NCI-H2196 treated with DMSO at 0.1 percent for 48 hours (cell line): Measurements from ENCODE around the gene FCER2.
A peak's percentile ranks its signal among the peaks of the same experiment; 100 is the strongest.

Experiments
- DNase-seq: peaks from one replicate; lab custom pipeline; 2025; ENCODE audit not compliant: unreplicated experiment; lab: John Stamatoyannopoulos, UW

The FCER2 gene

DNA sequence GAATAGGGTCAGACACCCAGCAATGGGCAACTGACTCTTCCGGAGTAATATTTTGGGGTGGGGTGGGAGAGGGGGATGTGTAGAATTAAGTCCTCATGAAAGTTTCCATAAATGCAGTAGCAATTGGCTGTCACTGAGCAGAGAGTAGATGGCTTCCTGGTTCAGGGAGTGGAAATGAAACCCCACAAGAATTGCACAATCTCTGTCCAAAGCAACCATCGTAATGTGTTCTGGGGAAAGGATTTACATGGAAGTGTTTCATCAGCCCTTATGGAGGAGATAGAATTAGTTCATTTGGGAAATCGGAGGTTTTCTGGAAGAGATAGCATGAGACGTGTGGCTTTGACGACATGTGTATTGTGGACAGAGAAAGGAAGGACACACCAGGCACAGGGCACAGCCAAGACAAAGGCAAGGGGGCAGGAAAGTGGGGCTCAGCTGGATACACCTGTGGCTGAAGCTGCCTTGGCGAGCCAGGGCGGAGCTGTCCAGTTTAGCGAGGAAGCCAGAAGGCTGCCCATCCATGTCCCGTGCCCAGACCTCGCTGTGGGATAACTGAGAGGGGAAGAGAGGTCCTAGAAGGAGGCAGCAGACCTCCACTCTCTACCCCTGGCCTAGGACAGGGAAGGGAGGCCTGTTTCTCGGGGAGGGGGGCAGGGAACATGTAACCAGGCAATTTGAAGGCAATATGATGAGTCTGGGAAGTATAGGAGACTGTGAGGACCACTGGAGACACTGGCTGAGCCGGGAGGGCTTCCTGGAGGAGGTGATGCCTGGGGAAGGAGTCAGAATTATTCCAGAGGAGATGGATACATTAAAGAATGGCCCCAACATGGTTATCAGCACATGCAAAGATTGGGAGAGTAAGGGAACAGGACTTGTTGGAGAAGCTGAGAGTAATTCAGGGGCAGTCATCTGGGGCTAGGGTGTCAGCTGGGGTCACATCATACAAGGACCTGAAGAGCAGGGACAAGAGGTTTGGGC is 32.6 kb upstream of the FCER2 start:
- no peak for DNase-seq

DNA sequence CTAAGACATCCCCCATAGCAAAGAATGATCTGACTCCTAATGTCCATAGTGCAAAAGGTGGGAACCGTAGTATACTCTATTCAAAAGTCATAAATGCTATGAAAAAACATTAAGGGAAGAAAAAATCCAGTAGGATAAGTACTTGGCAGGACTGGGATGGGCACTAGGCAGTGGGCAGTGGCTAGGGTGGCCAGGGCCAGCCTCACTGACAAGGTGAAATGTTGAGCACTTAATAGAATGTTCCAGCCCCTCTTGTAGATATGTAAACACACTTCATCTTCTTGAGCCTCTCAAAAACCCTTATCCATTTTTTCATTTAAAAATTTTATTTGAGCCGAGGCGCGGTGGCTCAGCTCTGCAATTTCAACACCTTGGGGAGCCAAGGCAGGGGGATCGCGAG is 31.4 kb upstream of the FCER2 start:
- DNase-seq, result no peak

DNA sequence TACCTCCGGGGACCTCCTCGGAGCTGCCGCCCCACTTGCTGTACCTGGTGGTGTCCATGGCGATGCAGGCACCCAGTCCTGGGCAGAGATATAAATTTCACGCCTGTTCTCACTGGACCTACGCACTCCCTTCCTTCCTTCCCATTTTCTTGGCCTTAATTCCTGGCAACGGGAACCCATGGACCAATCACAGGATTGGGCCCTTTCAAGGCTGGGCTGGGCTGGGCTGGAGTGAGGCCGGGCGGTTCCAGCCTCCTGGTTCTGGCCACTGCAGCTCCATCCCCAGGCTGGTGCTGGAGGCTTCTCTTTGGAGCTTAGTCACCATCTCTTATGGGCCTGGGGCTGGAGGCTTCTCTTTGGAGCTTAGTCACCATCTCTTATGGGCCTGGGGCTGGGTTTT is 30.1 kb upstream of the FCER2 start, which contains the start of gene CLEC4G:
Gene CLEC4G (minus strand): TSS at position 66 of the 400 bp plus-strand sequence. CDS start 8 bp downstream, at position 58.
- DNase-seq, result no peak

DNA sequence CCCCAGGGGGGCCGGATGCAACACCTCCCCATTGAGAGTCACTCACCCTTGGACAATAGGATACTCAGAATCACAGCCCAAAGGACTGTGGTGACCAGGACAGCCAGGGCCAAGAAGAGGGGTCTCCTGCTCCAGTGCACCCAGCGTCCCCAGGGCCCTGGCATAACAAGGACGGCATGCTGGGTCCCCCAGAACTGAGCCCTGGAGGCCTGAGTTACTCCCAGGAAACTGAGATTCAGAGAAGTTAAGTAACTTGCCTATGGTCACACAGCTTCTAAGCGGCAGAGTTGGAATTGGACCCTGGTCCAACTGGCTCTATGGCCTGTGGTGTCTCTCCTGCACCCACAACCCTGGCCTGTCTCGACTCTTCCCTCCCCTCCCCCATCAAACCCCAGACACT is 29.7 kb upstream of the FCER2 start:
- DNase-seq, result no peak

DNA sequence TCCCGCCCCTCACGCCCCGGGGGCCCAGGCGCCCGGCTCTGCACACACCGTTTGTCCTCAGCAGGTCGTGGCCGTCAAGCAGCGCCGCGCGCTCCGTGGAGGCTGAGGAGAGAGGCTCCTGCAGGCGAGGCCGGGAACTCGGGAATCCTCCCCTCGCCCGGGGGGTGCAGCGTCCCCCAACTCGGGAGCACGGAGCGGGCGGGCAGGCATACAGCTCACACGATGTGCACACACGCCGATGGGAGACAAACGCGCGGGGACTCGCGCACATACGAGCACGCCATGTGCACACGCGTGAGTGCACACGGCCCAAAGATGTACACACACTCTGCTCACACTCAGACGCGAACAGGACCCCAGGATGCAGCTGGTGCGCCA is 29.3 kb upstream of the FCER2 start:
- DNase-seq, result no peak

DNA sequence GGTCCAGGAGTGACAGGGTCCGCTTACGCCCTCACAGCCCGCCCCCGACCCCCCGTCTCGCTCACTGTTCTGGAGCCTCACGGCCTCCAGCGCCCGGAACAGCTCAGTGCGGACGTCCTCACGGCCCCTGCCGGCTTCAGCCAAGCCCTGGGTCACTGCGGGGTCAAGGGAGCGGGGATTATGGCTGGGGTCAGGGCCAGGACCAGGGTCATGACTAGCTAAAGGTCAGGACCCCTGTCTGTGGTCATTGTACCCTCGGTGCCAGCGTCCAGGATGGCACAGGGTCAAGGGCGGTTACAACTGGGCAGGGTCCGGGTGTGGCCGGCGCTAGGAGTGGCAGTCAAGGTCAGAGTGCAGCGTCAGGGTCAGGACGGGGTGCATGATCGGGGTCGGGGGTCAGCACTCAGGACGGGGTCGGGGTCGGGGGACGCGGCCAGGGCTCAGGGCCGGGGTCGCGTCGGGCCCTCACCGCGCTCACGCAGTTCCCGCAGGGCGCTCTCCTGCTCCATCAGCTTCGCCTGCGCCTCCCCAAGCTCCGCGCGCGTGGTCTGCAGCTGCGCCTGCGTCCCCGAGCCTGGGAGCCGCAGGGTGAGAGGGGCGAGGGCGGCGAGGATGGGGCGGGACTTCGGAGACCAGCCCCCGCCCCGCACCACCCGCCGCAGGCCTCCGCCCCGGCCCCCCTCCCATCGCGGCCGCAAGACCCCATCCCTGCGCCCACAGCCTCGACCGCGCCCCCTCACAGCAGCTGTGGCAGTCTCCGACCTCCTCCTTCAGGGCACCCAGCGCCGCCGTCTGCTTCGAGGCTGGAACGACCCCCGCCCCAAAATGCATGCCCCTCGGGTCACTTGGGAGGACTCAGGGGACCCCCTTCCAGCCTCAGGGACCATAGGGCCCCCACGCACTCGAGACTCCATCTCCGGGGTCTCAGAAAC is 28.6 kb upstream of the FCER2 start:
- DNase-seq, result no peak

DNA sequence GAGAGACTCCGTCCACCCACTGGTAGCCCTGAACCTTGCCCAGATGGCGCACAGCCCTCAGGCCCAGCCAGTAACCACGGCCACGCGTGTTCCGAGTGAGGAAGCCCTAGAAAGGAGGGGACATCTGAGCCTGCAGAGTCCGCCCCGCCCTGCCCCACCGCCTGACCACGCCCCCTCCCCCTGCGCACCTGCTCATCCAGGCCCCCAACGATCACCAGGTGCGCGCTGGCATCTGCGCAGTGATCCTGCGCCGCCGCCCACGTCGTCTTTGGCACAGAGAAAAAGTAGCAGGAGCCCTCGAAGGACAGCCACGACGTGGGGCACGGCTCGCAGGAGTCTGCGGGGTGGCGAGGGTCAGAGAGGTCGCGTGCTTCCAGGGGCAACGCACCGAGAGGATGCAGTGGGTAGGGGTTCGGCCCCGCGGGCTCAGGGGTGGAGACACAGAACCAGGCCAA is 27.9 kb upstream of the FCER2 start:
- no peak for DNase-seq

DNA sequence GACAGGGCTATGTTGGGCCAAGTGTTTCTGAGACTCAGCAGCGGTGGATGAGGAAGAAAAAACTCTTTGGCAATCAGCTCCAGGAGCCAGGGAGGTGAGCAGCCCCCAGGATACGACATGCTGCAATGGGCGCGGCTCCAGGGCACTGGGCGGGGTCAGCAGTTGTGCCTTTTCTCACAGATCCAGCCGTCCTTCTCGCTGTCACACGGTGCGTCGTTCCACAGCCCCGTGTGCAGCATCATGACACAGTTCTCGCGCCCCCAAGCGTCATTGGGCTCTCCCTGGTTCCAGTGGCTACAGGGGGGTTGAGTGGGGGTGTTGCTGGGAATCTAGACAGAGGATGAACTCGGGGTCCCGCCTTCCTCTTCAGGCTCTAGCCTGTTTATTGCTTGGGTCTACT is 27.3 kb upstream of the FCER2 start:
- DNase-seq, result no peak

DNA sequence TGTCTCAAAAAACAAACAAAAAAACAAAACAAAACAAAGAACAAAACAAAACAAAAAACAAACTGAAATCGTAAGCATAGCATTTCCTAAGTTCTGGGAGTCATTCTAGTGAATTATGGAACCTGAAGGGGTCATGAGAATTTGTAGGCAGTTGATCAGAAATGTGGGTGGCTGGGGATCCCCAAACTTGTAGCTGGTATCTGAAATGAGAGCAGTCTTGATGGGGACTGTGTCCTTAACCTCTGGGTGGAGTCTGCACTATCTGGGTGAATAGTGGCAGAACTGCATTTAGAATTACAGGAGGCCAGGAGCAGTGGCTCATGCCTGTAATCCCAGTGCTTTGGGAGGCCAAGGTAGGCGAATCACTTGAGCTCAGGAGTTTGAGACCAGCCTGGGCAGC is 23.9 kb upstream of the FCER2 start:
- no peak for DNase-seq

DNA sequence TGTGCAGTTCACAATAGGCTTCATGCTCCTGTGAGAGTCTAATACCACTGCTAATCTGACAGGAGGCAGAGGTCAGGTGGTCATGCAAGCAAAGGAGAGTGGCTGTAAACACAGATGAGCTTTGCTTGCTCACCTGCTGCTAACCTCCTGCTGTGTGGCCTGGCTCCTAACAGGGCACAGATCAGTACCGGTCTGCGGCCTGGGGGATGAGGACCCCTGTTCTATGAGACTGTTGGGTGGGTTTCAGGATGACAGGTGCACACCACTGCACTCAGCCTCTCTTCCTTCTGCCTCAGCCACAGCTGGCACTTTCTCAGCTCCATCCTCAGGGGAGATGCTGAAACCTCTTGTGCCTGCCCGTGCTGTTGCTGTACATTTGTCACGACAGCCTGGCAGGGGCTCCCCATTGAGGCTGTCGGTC is 20.3 kb upstream of the FCER2 start:
- peak; percentile 15 for DNase-seq

DNA sequence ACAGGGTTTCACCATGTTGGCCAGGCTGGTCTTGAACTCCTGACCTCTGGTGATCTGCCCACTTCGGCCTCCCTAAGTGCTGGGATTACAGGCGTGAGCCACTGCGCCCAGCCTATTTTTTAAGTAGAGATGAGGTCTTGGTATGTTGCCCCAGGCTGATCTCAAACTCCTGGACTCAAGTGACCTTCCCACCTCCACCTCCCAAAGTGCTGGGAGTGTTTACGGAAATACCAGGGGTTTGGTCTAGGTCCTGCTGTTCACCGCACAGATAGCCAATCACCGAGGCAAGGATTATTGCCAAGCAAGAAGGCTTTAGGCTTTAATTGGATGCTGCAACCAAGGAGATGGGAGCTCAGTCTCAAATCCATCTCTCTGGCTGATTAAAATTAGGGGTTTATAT is 18.4 kb upstream of the FCER2 start:
- no peak for DNase-seq

DNA sequence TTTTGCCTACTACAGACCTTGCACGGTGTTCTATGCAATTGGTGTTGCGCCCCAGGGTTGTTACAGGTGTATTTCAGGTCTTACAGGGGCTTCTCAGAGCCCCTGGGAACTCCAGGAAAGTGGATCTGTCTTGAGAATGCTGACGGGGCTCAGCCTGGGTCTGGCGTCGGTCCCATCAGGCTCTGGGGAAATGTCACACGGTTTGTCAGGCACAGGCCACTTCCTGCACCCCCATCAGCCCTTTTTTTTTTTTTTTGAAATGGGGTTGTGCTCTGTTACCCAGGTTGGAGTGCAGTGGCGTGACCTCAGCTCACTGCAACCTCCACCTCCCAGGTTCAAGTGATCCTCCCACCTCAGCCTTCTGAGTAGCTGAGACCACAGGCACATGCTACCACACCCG is 16.7 kb upstream of the FCER2 start:
- no peak for DNase-seq

DNA sequence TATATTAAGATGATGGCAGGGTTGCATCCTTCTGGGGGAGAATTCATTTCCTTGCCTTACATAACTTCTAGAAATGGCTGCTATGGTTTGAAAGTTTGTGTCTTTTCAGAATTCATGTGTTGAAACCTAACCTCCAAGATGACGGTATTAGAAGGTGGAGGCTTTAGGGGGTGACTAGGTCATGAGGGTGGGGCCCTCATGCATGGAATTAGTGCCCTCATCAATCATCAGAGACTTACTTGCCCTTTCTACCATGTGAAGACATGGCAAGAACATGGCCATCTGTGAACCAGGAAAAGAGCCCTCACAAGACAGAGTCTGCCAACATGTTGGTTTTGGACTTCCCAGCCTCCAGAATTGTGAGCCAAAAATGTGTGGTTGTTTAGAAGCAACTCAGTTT is 14.8 kb upstream of the FCER2 start:
- no peak for DNase-seq

DNA sequence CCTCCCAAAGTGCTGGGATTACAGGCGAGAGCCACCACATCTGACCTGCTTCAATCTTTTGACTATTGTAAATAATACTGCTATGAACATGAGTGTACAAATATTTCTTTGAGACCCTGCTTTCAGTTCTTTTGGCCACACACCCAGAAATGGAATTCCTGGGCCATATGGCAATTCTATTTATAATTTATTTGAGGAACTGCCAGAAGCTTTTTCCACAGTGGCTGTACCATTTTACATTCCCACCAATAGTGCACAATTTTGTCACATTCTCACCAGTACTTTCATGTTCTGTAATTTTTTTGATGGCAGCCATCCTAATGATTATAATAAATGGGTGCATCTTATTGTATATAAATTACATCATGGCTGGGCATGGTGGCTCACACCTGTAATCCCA is 13.7 kb upstream of the FCER2 start:
- no peak for DNase-seq

DNA sequence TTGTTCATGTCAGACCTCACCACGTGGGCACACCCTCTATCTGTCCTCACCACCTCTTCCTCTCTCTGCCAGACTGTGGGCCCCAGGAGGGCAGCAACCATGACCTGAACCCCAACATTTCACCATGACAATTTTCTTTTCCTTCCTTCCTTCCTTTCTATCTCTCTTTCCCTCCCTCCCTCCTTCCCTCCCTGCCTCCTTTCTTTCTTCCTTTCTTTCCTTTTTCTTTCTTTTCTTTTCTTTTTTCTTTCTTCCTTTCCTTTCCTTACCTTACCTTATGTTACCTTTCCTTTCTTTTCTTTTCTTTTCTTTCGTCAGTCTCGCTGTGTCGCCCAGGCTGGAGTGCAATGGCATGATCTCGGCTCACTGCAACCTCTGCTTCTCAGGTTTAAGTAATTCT is 8.7 kb upstream of the FCER2 start:
- DNase-seq, result no peak

DNA sequence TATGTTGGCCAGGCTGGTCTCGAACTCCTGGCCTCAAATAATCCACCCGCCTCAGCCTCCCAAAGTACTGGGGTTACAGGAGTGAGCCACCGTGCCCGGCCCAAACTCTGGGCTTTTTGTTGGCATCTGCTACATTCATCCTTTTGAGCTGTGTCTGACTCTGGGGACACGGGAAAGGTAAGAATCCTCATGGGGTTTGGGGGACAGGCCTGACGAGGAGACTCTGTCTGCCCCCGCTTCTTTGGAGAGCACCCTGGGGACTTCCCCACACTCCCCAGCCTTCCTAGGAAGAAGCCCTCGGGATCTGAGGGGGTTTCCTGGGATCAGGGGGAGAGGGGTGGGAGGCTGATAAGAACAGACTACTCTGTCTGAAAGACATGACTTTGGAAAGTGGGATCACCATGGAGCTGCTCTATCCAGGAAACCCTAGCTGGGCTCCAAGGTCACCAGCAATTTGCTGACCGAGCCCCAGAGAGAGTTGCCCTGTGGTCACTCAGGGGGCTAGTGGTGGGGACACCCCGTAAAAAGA is 8.1 kb upstream of the FCER2 start:
- DNase-seq, result no peak

DNA sequence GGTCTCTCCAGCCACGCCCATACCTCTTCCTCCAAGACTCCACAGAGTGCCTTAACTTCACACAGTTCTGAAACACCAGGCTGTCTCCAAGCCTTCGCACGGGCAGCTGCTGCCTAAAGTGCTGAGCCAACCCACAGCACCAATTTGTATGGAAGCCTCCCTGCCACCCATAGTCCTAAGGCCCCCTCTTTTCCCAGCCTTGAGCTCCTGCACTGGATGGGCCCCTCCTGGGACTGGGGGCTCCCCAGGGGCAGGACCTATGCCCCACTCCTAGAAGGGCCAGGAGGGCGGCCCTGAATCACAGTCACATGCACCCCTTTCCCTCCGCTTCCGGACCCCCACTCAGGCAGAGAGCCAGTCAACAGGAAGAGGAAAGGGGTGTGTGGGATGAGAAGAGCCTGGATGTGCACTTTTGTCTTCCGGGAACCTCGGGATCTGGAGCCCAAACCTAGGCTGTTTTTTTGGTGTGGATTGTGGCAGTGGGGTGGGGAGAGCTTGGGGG is 5.1 kb upstream of the FCER2 start:
- DNase-seq, result no peak

DNA sequence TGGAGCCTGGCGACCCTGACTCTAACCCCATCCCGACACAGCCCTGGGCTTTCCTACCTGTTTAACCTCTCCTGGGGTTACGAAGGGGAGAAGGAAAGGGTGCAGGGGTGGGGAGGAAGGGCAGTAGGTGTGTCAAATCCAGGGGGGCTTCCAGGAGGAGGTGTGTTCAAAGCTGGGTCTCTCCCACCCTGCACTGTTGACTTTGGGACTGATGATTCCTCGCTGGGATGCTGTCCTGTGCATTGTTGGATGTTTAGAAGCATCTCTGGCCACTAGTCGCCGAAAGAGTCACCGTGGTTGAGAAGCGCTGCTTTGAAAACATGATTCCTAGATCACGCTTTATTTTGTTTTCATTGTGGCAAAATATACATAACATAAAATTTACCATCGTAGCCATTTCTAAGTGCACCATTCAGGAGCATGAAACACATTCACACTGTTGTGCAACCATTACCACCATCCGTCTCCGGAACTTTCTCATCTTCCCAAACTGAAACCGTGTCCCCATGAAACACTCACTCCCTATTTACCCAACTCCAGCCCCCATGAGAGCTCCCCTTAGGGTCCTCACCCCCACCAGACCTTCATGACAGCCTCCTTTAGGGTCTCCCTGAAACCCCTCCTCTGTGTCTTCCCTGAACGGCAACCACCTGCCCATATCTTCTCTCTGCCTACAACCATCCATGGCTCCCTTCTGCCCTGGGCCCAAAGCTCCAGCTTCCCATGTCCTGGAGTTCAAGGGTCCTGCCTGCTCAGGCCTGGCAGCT is 4.4 kb upstream of the FCER2 start:
- no peak for DNase-seq

DNA sequence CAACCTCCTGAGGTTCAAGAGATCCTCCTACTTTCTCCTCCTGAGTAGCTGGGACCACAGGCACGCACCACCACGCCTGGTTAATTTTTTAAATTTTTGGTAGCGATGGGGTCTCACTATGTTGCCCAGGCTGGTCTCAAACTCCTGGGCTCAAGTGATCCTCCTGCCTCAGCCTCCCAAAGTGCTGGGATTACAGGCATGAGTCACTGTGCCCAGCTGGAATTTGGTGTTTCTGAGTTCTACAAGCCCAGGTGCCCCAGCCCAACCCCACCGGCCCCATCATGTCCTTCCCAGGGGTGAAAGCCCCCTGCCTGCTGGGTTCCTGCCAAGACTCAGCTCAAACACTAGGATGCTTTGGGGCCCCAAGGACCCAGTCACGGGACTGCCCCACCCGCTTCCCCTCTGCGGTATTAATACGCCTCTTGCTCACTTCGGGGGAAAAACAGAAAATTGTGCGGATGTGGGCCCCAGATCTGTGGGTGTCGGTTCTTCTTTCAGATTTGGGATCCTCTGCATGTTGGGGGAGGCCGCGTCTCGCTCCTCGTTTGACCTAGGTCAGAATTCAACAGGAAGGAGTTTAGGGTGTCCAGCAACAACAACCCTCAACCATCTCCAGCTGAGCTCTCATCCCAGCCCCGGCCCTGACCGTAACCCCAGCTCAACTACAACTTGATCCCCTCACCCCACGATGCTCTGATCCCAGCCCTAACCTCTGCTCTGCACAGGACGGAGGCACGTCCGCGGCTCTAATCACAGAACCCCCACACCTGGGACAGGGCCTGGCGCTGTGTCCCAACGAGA is 3.7 kb upstream of the FCER2 start:
- DNase-seq, result no peak
